Measurements from ENCODE around the gene ABRAXAS1.
"Not testable (repeated sequence)": the region's sequence is repeated elsewhere in the genome, so short reads cannot be mapped to it uniquely, and the experiment has no call there.

DNA sequence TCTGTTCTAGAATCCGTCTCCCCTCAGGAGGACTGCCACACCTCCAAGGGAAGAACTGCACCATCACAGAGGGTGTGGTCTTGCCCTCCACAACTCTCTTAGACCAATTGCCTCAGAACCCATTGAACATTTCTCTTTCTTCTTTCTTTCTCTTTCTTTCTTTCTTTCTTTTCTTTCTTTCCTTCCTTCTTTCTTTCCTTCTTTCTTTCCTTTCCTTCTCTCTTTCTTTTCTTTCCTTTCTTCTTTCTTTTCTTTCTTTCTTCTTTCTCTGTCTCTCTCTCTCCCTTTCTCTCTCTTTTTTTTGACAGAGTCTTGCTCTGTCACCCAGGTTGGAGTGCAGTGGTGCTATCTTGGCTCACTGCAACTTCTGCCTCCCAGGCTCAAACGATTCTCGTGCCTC lies 16.8 kb upstream of the ABRAXAS1 start:
- not testable (repeated sequence) for TF ChIP-seq CTCF, POLR2AphosphoS5, EP300, POLR2A (IDR thresholded peaks at IDR 0.05)
